HepG2 (cell line): ENCODE measurements around the gene SLBP. TPM values are rescaled to one million over a fixed set of nuclear protein-coding genes. Genes with fewer than 3 reads are reported as not detected.

Experiments used
- CEBPG ChIP-seq: IDR thresholded peaks from 2 replicates; pipeline ENCODE4 v1.6.1; 2016
- DPF2 ChIP-seq: sonication (generic); formaldehyde crosslinking; IDR thresholded peaks from 2 replicates; pipeline ENCODE4 v1.4.0; 2020; ENCODE audit warnings: mild to moderate bottlenecking, low read depth, missing genetic modification reagents, borderline replicate concordance
- ETV5 ChIP-seq: IDR thresholded peaks from 2 replicates; pipeline ENCODE4 v1.6.1; 2018; ENCODE audit warnings: missing biosample characterization, missing genetic modification reagents, inconsistent platforms, borderline replicate concordance
- KAT8 ChIP-seq: IDR thresholded peaks from 2 replicates; pipeline ENCODE4 v1.6.1; 2016; ENCODE audit warnings: missing genetic modification reagents, missing compliant biosample characterization
- NR2F6 ChIP-seq, 2 experiments: IDR thresholded peaks; 2 replicates each; pipeline ENCODE4 v1.6.1; 2016; ENCODE audit warnings: antibody characterized with exemption in 1 of 2, mild to moderate bottlenecking in 1 of 2
- NR3C1 ChIP-seq: sonication (generic); formaldehyde crosslinking; IDR thresholded peaks from 2 replicates; pipeline ENCODE4 v1.4.0; 2020; ENCODE audit warnings: missing genetic modification reagents
- PRPF4 ChIP-seq: fragments of 200-400 bp; formaldehyde crosslinking; IDR thresholded peaks from 2 replicates; pipeline ENCODE4 v1.6.1; 2016; ENCODE audit warnings: low read length, low read depth; ENCODE audit not compliant: poor library complexity, severe bottlenecking
- RFX3 ChIP-seq: IDR thresholded peaks from 2 replicates; pipeline ENCODE4 v1.6.1; 2016; ENCODE audit warnings: missing biosample characterization, missing genetic modification reagents
- RXRB ChIP-seq: IDR thresholded peaks from 2 replicates; pipeline ENCODE4 v1.6.1; 2016; ENCODE audit warnings: borderline replicate concordance, missing genetic modification reagents, missing compliant biosample characterization
- STAT5B ChIP-seq: sonication (generic); formaldehyde crosslinking; IDR thresholded peaks from 2 replicates; pipeline ENCODE4 v1.4.0; 2020; ENCODE audit warnings: missing genetic modification reagents
- ZNF230 ChIP-seq: sonication (generic); formaldehyde crosslinking; IDR thresholded peaks from 2 replicates; pipeline ENCODE4 v1.4.0; 2020; ENCODE audit warnings: mild to moderate bottlenecking, missing genetic modification reagents
- ZNF530 ChIP-seq: sonication (generic); formaldehyde crosslinking; IDR thresholded peaks from 2 replicates; pipeline ENCODE4 v1.5.0; 2020; ENCODE audit warnings: low read depth, mild to moderate bottlenecking, missing genetic modification reagents
- ZNF547 ChIP-seq: sonication (generic); formaldehyde crosslinking; IDR thresholded peaks from 2 replicates; pipeline ENCODE4 v1.5.1; 2020; ENCODE audit warnings: mild to moderate bottlenecking, missing genetic modification reagents
- ZNF772 ChIP-seq: sonication (generic); formaldehyde crosslinking; IDR thresholded peaks from 2 replicates; pipeline ENCODE4 v1.5.0; 2020; ENCODE audit warnings: mild to moderate bottlenecking, missing genetic modification reagents
- ZSCAN25 ChIP-seq: sonication (generic); formaldehyde crosslinking; IDR thresholded peaks from 2 replicates; pipeline ENCODE4 v1.8.0; 2022; ENCODE audit warnings: mild to moderate bottlenecking, missing genetic modification reagents
- polyA plus RNA-seq, 8 experiments: library from polyadenylated mRNA; depleted of rRNA in 3 of 8; stranded (reverse) in 7 of 8; unstranded in 1 of 8; fragments of >200 nt; fragmentation: Illumina TruSeq in 4 of 8; extraction: Trizol in 4 of 8; gene quantifications; 2 replicates each; pipeline versions ENCODE4 v1.2.1 to v1.2.3, GENCODE V29; 2011 to 2016; ENCODE audit warnings: low read depth in 4 of 8, missing spikeins in 1 of 8, mixed read lengths in 1 of 8; ENCODE audit not compliant: insufficient read depth in 1 of 8
- total RNA-seq, 5 experiments: library from RNA; depleted of rRNA; stranded (reverse); fragments of >200 nt; fragmentation: Illumina TruSeq; extraction: Trizol; gene quantifications; 2 replicates each; pipeline ENCODE4 v1.2.3, GENCODE V29; 2016; ENCODE audit warnings: low read depth in 1 of 5
- TF ChIP-seq, protein P1 (sequence below): IDR thresholded peaks from 2 replicates; pipeline ENCODE4 v1.6.1; 2016; ENCODE audit warnings: missing compliant biosample characterization, missing genetic modification reagents, borderline replicate concordance
- TF ChIP-seq, protein P2 (sequence below): sonication (generic); formaldehyde crosslinking; conservative IDR thresholded peaks from 2 replicates; pipeline ENCODE4 v1.8.1; 2023; ENCODE audit warnings: missing genetic modification reagents
- TF ChIP-seq, protein P3 (sequence below): sonication (generic); formaldehyde crosslinking; IDR thresholded peaks from 2 replicates; pipeline ENCODE4 v1.5.1; 2020; ENCODE audit warnings: missing genetic modification reagents, mild to moderate bottlenecking, borderline replicate concordance
- TF ChIP-seq, protein P4 (sequence below): sonication (generic); formaldehyde crosslinking; conservative IDR thresholded peaks from 2 replicates; pipeline ENCODE4 v1.4.0; 2020; ENCODE audit warnings: missing genetic modification reagents
- TF ChIP-seq, protein P5 (sequence below): sonication (generic); formaldehyde crosslinking; IDR thresholded peaks from 2 replicates; pipeline ENCODE4 v1.4.0; 2020; ENCODE audit warnings: low read depth, missing genetic modification reagents

Gene SLBP
- total and polyA plus RNA-seq, 2 of the 13 experiments (the other 11 are each of a cell fraction or from before 2014, with no cell fraction given) = 43.9 to 104 TPM

DNA sequence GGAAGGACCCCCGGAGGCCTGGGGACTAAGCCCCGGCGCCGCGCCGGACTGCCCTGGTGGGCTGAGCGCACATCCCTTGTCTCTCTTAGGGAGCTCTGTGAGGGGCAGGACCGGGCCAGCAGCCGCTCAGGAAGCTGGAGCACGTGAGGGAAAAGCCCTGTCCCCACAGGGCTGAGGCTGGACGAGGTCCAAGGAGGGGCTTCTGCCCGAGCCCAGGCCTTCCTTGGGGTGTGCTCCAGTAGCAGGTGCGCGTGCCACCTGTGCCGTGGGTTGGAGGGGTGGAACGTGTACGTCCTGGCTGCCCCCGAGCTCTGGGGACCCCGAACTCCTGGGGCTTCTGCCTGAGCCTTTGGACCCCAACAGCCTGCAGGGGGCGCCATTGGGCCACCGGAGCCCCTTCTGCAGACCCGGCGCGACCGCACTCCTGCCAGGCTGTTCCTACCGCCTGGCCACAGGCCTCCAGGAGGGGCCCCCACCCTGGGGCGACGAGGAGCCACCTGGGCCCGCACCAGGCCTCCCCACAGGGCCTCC lies 36.4 kb upstream of the SLBP start (continued):
- TF ChIP-seq ZSCAN25 (peak; percentile 58; the same call in 1 of the 2 replicates), STAT5B (no peak), ZNF230 (CRISPR knock-in tag) (no peak), KAT8 (CRISPR knock-in tag) (peak; percentile 43; the same call in 1 of the 2 replicates), ZNF547 (CRISPR knock-in tag) (peak; percentile 46; the same call in 1 of the 2 replicates), ZNF530 (CRISPR knock-in tag) (no peak), ZNF772 (CRISPR knock-in tag) (no peak), CEBPG (no peak), NR2F6 (IDR thresholded peaks at IDR 0.05) (no peak), NR2F6 (CRISPR knock-in tag; IDR thresholded peaks at IDR 0.05) (peak; percentile 54; the same call in 1 of the 2 replicates), RFX3 (CRISPR knock-in tag) (no peak), PRPF4 (no peak), ETV5 (CRISPR knock-in tag) (peak; percentile 53), NR3C1 (CRISPR knock-in tag) (no peak), RXRB (CRISPR knock-in tag) (no peak), DPF2 (CRISPR knock-in tag) (no peak)
- TF ChIP-seq, protein P1, sequence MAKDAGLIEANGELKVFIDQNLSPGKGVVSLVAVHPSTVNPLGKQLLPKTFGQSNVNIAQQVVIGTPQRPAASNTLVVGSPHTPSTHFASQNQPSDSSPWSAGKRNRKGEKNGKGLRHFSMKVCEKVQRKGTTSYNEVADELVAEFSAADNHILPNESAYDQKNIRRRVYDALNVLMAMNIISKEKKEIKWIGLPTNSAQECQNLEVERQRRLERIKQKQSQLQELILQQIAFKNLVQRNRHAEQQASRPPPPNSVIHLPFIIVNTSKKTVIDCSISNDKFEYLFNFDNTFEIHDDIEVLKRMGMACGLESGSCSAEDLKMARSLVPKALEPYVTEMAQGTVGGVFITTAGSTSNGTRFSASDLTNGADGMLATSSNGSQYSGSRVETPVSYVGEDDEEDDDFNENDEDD (CRISPR knock-in tag) = peak; percentile 23; the same call in 1 of the 2 replicates
- TF ChIP-seq, protein P2, sequence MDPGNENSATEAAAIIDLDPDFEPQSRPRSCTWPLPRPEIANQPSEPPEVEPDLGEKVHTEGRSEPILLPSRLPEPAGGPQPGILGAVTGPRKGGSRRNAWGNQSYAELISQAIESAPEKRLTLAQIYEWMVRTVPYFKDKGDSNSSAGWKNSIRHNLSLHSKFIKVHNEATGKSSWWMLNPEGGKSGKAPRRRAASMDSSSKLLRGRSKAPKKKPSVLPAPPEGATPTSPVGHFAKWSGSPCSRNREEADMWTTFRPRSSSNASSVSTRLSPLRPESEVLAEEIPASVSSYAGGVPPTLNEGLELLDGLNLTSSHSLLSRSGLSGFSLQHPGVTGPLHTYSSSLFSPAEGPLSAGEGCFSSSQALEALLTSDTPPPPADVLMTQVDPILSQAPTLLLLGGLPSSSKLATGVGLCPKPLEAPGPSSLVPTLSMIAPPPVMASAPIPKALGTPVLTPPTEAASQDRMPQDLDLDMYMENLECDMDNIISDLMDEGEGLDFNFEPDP = no peak
- TF ChIP-seq, protein P3, sequence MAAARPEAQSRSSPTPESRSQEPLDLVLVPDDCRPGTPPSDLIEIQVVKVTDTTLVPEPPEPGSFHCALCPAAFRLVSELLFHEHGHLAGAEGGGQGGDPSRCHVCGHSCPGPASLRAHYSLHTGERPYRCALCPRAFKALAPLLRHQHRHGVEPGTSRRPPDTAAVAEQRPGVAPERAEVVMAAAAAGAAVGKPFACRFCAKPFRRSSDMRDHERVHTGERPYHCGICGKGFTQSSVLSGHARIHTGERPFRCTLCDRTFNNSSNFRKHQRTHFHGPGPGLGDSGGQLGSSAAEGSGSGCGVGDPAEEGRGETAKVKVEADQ (CRISPR knock-in tag) = no peak
- TF ChIP-seq, protein P4, sequence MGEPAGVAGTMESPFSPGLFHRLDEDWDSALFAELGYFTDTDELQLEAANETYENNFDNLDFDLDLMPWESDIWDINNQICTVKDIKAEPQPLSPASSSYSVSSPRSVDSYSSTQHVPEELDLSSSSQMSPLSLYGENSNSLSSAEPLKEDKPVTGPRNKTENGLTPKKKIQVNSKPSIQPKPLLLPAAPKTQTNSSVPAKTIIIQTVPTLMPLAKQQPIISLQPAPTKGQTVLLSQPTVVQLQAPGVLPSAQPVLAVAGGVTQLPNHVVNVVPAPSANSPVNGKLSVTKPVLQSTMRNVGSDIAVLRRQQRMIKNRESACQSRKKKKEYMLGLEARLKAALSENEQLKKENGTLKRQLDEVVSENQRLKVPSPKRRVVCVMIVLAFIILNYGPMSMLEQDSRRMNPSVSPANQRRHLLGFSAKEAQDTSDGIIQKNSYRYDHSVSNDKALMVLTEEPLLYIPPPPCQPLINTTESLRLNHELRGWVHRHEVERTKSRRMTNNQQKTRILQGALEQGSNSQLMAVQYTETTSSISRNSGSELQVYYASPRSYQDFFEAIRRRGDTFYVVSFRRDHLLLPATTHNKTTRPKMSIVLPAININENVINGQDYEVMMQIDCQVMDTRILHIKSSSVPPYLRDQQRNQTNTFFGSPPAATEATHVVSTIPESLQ (CRISPR knock-in tag) = no peak
- TF ChIP-seq, protein P5, sequence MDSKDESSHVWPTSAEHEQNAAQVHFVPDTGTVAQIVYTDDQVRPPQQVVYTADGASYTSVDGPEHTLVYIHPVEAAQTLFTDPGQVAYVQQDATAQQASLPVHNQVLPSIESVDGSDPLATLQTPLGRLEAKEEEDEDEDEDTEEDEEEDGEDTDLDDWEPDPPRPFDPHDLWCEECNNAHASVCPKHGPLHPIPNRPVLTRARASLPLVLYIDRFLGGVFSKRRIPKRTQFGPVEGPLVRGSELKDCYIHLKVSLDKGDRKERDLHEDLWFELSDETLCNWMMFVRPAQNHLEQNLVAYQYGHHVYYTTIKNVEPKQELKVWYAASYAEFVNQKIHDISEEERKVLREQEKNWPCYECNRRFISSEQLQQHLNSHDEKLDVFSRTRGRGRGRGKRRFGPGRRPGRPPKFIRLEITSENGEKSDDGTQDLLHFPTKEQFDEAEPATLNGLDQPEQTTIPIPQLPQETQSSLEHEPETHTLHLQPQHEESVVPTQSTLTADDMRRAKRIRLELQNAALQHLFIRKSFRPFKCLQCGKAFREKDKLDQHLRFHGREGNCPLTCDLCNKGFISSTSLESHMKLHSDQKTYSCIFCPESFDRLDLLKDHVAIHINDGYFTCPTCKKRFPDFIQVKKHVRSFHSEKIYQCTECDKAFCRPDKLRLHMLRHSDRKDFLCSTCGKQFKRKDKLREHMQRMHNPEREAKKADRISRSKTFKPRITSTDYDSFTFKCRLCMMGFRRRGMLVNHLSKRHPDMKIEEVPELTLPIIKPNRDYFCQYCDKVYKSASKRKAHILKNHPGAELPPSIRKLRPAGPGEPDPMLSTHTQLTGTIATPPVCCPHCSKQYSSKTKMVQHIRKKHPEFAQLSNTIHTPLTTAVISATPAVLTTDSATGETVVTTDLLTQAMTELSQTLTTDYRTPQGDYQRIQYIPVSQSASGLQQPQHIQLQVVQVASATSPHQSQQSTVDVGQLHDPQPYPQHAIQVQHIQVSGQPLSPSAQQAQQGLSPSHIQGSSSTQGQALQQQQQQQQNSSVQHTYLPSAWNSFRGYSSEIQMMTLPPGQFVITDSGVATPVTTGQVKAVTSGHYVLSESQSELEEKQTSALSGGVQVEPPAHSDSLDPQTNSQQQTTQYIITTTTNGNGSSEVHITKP (CRISPR knock-in tag) = no peak
